BE2C (cell line): ENCODE measurements around the gene MSANTD2.

Source experiments
- DNase-seq: peaks from one replicate; pipeline ENCODE4 v3.0.0-alpha.2; 2020
- H3K27me3 ChIP-seq: fragments of 250-450 bp; sonication (Bioruptor Pico); 2 replicates; pipeline ENCODE4 v1.5.1; 2020; ENCODE audit warnings: mild to moderate bottlenecking
- H3K36me3 ChIP-seq: fragments of 250-450 bp; sonication (Bioruptor Pico); 2 replicates; pipeline ENCODE4 v1.5.1; 2020; ENCODE audit warnings: mild to moderate bottlenecking
- H3K4me1 ChIP-seq: fragments of 250-450 bp; sonication (Bioruptor Pico); 2 replicates; pipeline ENCODE4 v1.5.1; 2020
- H3K4me3 ChIP-seq: 2 replicates; pipeline ENCODE4 v1.5.1; 2011; ENCODE audit warnings: low read depth, low read length
- H3K9me3 ChIP-seq: fragments of 250-450 bp; sonication (Bioruptor Pico); 2 replicates; pipeline ENCODE4 v1.5.1; 2020
- TF ChIP-seq, protein P1 (sequence below): IDR thresholded peaks from 2 replicates; pipeline ENCODE4 v1.5.1; 2012; ENCODE audit warnings: mild to moderate bottlenecking, low read depth, low read length

The MSANTD2 gene

GRCh38 chr11:124729571-124729970, 70.6 kb downstream of the MSANTD2 start:
- H3K27me3 ChIP-seq, result no peaks in the 10 kb centered on the region
- H3K36me3 ChIP-seq, result no peaks in the 10 kb centered on the region
- H3K9me3 ChIP-seq, result no peaks in the 10 kb centered on the region
- no peaks in the 10 kb centered on the region; the same call in 1 of the 2 replicates for H3K4me1 ChIP-seq
- TF ChIP-seq, protein P1, sequence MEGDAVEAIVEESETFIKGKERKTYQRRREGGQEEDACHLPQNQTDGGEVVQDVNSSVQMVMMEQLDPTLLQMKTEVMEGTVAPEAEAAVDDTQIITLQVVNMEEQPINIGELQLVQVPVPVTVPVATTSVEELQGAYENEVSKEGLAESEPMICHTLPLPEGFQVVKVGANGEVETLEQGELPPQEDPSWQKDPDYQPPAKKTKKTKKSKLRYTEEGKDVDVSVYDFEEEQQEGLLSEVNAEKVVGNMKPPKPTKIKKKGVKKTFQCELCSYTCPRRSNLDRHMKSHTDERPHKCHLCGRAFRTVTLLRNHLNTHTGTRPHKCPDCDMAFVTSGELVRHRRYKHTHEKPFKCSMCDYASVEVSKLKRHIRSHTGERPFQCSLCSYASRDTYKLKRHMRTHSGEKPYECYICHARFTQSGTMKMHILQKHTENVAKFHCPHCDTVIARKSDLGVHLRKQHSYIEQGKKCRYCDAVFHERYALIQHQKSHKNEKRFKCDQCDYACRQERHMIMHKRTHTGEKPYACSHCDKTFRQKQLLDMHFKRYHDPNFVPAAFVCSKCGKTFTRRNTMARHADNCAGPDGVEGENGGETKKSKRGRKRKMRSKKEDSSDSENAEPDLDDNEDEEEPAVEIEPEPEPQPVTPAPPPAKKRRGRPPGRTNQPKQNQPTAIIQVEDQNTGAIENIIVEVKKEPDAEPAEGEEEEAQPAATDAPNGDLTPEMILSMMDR, result no peak
- DNase-seq, result no peak
- H3K4me3 ChIP-seq, result no peak overlapping the region

- Histone ChIP-seq H3K4me1 (no peaks in the 10 kb centered on the region; the same call in 1 of the 2 replicates), H3K36me3 (no peaks in the 10 kb centered on the region), H3K4me3 (no peak overlapping the region), H3K9me3 (no peaks in the 10 kb centered on the region), H3K27me3 (no peaks in the 10 kb centered on the region)
- TF ChIP-seq, protein P1, result no peak
- no peak for DNase-seq
These were observed 72.1 kb downstream of the MSANTD2 start for GRCh38 chr11:124728134-124728533.

DNA sequence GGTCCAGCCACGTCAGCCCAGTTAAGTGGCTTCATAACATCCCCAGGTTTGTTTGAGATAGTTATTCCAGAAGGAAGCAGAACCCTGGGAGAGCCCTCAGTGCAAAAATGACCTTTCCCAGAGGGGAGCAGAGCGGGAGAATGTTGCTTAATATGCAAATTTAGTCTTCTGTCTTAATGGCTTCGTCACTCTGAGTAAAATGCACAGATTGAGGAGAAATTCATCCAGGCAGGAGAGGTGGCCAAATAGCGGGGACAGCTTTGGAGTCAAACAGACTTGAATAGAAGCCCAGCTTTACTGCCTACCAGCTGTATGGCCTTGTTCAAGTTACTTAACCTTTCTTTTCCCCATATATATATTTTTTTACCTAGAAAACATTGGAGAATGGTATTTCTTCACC, 72.7 kb downstream of the MSANTD2 start:
- Histone ChIP-seq H3K36me3 (no peaks in the 10 kb centered on the region), H3K4me3 (no peak overlapping the region), H3K9me3 (no peaks in the 10 kb centered on the region), H3K27me3 (no peaks in the 10 kb centered on the region), H3K4me1 (no peaks in the 10 kb centered on the region; the same call in 1 of the 2 replicates)
- TF ChIP-seq, protein P1, result no peak
- no peak for DNase-seq

- Histone ChIP-seq H3K4me3 (no peak overlapping the region), H3K27me3 (no peaks in the 10 kb centered on the region), H3K36me3 (no peaks in the 10 kb centered on the region), H3K4me1 (no peaks in the 10 kb centered on the region; the same call in 1 of the 2 replicates), H3K9me3 (no peaks in the 10 kb centered on the region)
- no peak for DNase-seq
- TF ChIP-seq, protein P1, result no peak
These were observed 74.5 kb downstream of the MSANTD2 start for GRCh38 chr11:124725719-124726105.

DNA sequence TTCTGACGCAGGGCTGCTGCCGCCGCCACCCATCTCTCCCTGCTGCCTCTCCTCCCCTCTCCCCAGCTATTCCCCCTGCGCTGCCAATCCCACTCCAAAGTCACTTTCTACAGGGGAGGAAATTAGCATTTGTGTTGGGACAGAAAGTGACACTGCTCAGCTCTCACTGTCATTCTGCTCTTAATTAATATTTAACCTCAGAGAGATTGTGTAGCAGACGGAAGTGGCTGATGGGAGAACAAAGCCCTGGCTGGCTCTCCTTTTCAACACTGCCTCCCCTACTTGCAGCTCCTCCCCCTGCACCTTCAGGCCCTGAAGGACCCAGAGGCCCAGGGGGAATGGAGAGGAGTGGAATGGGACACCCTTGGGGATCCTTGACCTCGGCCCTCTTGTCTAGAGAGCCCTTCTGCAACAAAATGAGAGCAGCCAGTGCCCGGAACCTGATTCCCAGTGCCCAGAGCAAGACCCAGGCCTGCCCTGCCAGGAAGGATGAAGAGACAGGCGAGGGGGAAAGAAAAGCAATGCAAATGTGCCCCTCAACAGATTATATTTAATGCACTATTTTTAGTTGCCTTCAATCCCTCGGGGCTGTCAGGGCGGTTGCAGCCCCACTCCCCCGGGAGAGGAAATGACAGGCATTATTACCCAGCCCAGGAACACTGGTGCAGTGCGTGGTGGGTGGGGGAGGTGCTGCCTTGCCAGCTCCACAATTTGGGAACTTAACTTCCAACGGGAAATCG, 75.1 kb downstream of the MSANTD2 start:
- peak overlapping the region; percentile 6; the same call in 1 of the 2 replicates for H3K4me3 ChIP-seq
- TF ChIP-seq, protein P1, result no peak
- DNase-seq, result peak; percentile 27
- no peaks in the 10 kb centered on the region for H3K9me3 ChIP-seq
- H3K27me3 ChIP-seq, result no peaks in the 10 kb centered on the region
- H3K4me1 ChIP-seq, result no peaks in the 10 kb centered on the region; the same call in 1 of the 2 replicates
- no peaks in the 10 kb centered on the region for H3K36me3 ChIP-seq

DNA sequence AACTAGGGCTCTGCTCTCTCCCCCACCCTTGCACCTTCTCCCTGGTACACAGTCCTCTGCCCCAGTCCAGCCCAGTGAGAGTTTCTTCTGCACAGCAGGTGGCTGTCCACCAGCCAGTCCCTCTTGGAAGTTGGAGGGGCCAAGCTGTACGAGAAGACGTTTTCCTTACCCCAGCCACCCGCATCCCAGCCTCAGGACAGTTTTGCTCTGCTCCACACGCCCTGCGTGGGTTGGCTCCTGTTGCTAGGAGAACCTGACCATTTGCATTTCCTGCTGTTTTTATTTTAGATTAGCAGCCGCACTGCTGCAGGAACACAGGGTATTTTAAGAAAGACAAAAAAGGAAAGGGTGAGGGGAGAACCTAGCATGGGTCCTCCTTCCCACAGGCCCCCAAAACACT, 78.0 kb downstream of the MSANTD2 start:
- no peaks in the 10 kb centered on the region for H3K36me3 ChIP-seq
- no peak for DNase-seq
- peaks cover 20% of the 10 kb centered on the region for H3K27me3 ChIP-seq
- TF ChIP-seq, protein P1, result no peak
- H3K9me3 ChIP-seq, result no peaks in the 10 kb centered on the region
- no peaks in the 10 kb centered on the region; the same call in 1 of the 2 replicates for H3K4me1 ChIP-seq
- H3K4me3 ChIP-seq, result no peak overlapping the region
